Mesenchymal stem cell (in vitro differentiated cells and primary cell): ENCODE measurements around the gene LCN1.
A peak's percentile ranks its signal among the peaks of the same experiment; 100 is the strongest.
"Not testable (repeated sequence)": the region's sequence is repeated elsewhere in the genome, so short reads cannot be mapped to it uniquely, and the experiment has no call there.

ENCODE experiments used
- DNase-seq: peaks from one replicate; pipeline ENCODE4 v3.0.0-alpha.2; 2013
- H2AFZ ChIP-seq: one replicate; pipeline ENCODE4 v1.6.1; 2013; ENCODE audit warnings: low read depth, mild to moderate bottlenecking, control low read depth, inconsistent platforms, low read length, moderate library complexity
- H2AK5ac ChIP-seq: 2 replicates; pipeline ENCODE4 v1.6.1; 2013; ENCODE audit warnings: low read length, moderate library complexity, mild to moderate bottlenecking, inconsistent platforms; ENCODE audit not compliant: severe bottlenecking
- H2BK120ac ChIP-seq: one replicate; pipeline ENCODE4 v1.6.1; 2013; ENCODE audit warnings: low read depth, mild to moderate bottlenecking, inconsistent platforms, low read length, moderate library complexity
- H2BK12ac ChIP-seq, 2 experiments: one replicate each; pipeline ENCODE4 v1.6.1; 2013; ENCODE audit warnings: inconsistent platforms in 2 of 2, low read length in 2 of 2, mild to moderate bottlenecking in 2 of 2, moderate library complexity in 2 of 2, control low read depth in 1 of 2
- H2BK15ac ChIP-seq: one replicate; pipeline ENCODE4 v1.6.1; 2013; ENCODE audit warnings: mild to moderate bottlenecking, low read depth, inconsistent platforms; ENCODE audit not compliant: poor library complexity, severe bottlenecking
- H2BK5ac ChIP-seq: 2 replicates; pipeline ENCODE4 v1.6.1; 2013; ENCODE audit warnings: low read depth, mild to moderate bottlenecking, low read length, control low read depth, inconsistent platforms; ENCODE audit not compliant: poor library complexity, severe bottlenecking
- H3K14ac ChIP-seq, 2 experiments: one replicate each; pipeline ENCODE4 v1.6.1; 2013; ENCODE audit warnings: inconsistent platforms in 2 of 2, low read length in 2 of 2, control low read depth in 1 of 2, mild to moderate bottlenecking in 1 of 2, moderate library complexity in 1 of 2
- H3K18ac ChIP-seq, 2 experiments: one replicate each; pipeline ENCODE4 v1.6.1; 2013; ENCODE audit warnings: inconsistent platforms in 2 of 2, low read length in 2 of 2, control low read depth in 1 of 2, low read depth in 1 of 2, mild to moderate bottlenecking in 1 of 2
- H3K23ac ChIP-seq, 2 experiments: one replicate each; pipeline ENCODE4 v1.6.1; 2013; ENCODE audit warnings: inconsistent platforms in 2 of 2, low read length in 2 of 2, mild to moderate bottlenecking in 2 of 2, moderate library complexity in 2 of 2, control low read depth in 1 of 2
- H3K27ac ChIP-seq: 2 replicates; pipeline ENCODE4 v1.5.1; 2013; ENCODE audit warnings: mild to moderate bottlenecking, moderate library complexity, low read length, control low read depth, inconsistent platforms; ENCODE audit not compliant: poor library complexity, severe bottlenecking
- H3K27me3 ChIP-seq, 2 experiments: 2 replicates each; pipeline versions ENCODE4 v1.6.1 to v1.7.0; 2013; ENCODE audit warnings: low read length in 2 of 2, mild to moderate bottlenecking in 2 of 2, moderate library complexity in 2 of 2, control low read depth in 1 of 2, inconsistent platforms in 1 of 2; ENCODE audit not compliant: control insufficient read depth in 1 of 2, insufficient read depth in 1 of 2
- H3K36me3 ChIP-seq, 2 experiments: 2 replicates each; pipeline versions ENCODE4 v1.6.1 to v1.7.0; 2013; ENCODE audit warnings: low read length in 2 of 2, control low read depth in 1 of 2, inconsistent platforms in 1 of 2, low read depth in 1 of 2, mild to moderate bottlenecking in 1 of 2; ENCODE audit not compliant: insufficient read depth in 2 of 2, control insufficient read depth in 1 of 2
- H3K4ac ChIP-seq, 2 experiments: one replicate each; pipeline ENCODE4 v1.6.1; 2013; ENCODE audit warnings: inconsistent platforms in 2 of 2, low read length in 2 of 2, mild to moderate bottlenecking in 2 of 2, moderate library complexity in 2 of 2, control low read depth in 1 of 2, low read depth in 1 of 2
- H3K4me1 ChIP-seq: 2 replicates; pipeline ENCODE4 v1.6.1; 2013; ENCODE audit warnings: low read depth, low read length, control low read depth; ENCODE audit not compliant: control insufficient read depth, insufficient read depth
- H3K4me2 ChIP-seq: 2 replicates; pipeline ENCODE4 v1.6.1; 2013; ENCODE audit warnings: low read length, mild to moderate bottlenecking, inconsistent platforms; ENCODE audit not compliant: poor library complexity, severe bottlenecking
- H3K4me3 ChIP-seq, 2 experiments: 2 replicates each; pipeline versions ENCODE4 v1.5.1 to v1.7.0; 2013; ENCODE audit warnings: low read length in 2 of 2, mild to moderate bottlenecking in 2 of 2, control low read depth in 1 of 2, low read depth in 1 of 2; ENCODE audit not compliant: insufficient read depth in 1 of 2
- H3K79me1 ChIP-seq: replicated peaks from 2 replicates; pipeline ENCODE4 v1.6.1; 2013; ENCODE audit warnings: mild to moderate bottlenecking, control low read depth, low read length, inconsistent platforms; ENCODE audit not compliant: poor library complexity, severe bottlenecking
- H3K9ac ChIP-seq: 2 replicates; pipeline ENCODE4 v1.7.0; 2013; ENCODE audit warnings: mild to moderate bottlenecking, low read length, moderate library complexity
- H3K9me3 ChIP-seq: 2 replicates; pipeline ENCODE4 v1.7.0; 2013; ENCODE audit warnings: mild to moderate bottlenecking, low read length; ENCODE audit not compliant: control insufficient read depth
- H4K8ac ChIP-seq: one replicate; pipeline ENCODE4 v1.6.1; 2013; ENCODE audit warnings: inconsistent platforms, mild to moderate bottlenecking, low read length, moderate library complexity
- H4K91ac ChIP-seq: one replicate; pipeline ENCODE4 v1.6.1; 2013; ENCODE audit warnings: mild to moderate bottlenecking, low read length, inconsistent platforms
- WGBS: methylation state at CpG from one replicate; pipeline ENCODE4 v1.1.7; 2013; ENCODE audit warnings: mixed read lengths; 5-methylcytosine and 5-hydroxymethylcytosine counted together

LCN1 gene

GRCh38 chr9:135526089-135526729 is 5.0 kb downstream of the LCN1 start:
- H4K91ac ChIP-seq, result no peak overlapping the region

GRCh38 chr9:135526730-135527571 is 5.7 kb downstream of the LCN1 start:
- Histone ChIP-seq H3K4me2 (no peak overlapping the region), H3K27ac (no peak overlapping the region), H2BK12ac (no peak overlapping the region), H3K4me3 (no peak overlapping the region), H3K18ac (no peak overlapping the region), H3K79me1 (no peaks in the 10 kb centered on the region), H3K36me3 (no peaks in the 10 kb centered on the region), H2BK120ac (no peak overlapping the region), H3K27me3 (peaks cover 5 to 53% of the 10 kb centered on the region in 2 experiments), H4K91ac (no peak overlapping the region), H3K4me1 (peaks cover 11% of the 10 kb centered on the region), H3K9me3 (no peaks in the 10 kb centered on the region), H3K9ac (no peak overlapping the region), H3K4ac (no peak overlapping the region), H3K14ac (peak overlapping the region in 1 of 2 experiments; percentile 64), H2BK15ac (no peak overlapping the region), H2AFZ (no peak overlapping the region), H3K23ac (no peak overlapping the region), H2BK5ac (no peak overlapping the region), H4K8ac (no peak overlapping the region), H2AK5ac (no peak overlapping the region)
- no peak for DNase-seq
- WGBS, result 82% methylated on average over 30 of the region's 30 CpGs

More at GRCh38 chr9:135526089-135526729, 5.0 kb downstream of the LCN1 start:
- H3K9me3 ChIP-seq, result no peaks in the 10 kb centered on the region
- no peak overlapping the region for H3K23ac ChIP-seq
- H3K79me1 ChIP-seq, result no peaks in the 10 kb centered on the region
- no peak overlapping the region for H2BK12ac ChIP-seq
- no peak overlapping the region for H4K8ac ChIP-seq
- H3K4me2 ChIP-seq, result no peak overlapping the region
- H3K27me3 ChIP-seq, result peaks cover 8 to 54% of the 10 kb centered on the region in 2 experiments
- no peak overlapping the region for H3K4me3 ChIP-seq
- peaks cover 11% of the 10 kb centered on the region for H3K4me1 ChIP-seq
- H3K27ac ChIP-seq, result no peak overlapping the region
- no peak overlapping the region for H2AK5ac ChIP-seq
- no peak overlapping the region for H2AFZ ChIP-seq
- H2BK120ac ChIP-seq, result no peak overlapping the region
- 86% methylated on average over 7 of the region's 11 CpGs for WGBS
- H2BK15ac ChIP-seq, result no peak overlapping the region
- H2BK5ac ChIP-seq, result no peak overlapping the region
- no peak overlapping the region for H3K14ac ChIP-seq
- H3K36me3 ChIP-seq, result no peaks in the 10 kb centered on the region
- no peak overlapping the region for H3K4ac ChIP-seq
- H3K9ac ChIP-seq, result no peak overlapping the region
- H3K18ac ChIP-seq, result no peak overlapping the region
- DNase-seq, result no peak

- H3K4me2 ChIP-seq, H3K4ac ChIP-seq, H2BK15ac ChIP-seq, H2AK5ac ChIP-seq, H4K8ac ChIP-seq, H3K23ac ChIP-seq, DNase-seq, H2BK12ac ChIP-seq, H3K18ac ChIP-seq, H3K9ac ChIP-seq, H3K27ac ChIP-seq, H3K14ac ChIP-seq, H2BK5ac ChIP-seq, H3K36me3 ChIP-seq, H3K79me1 ChIP-seq, H2AFZ ChIP-seq, H2BK120ac ChIP-seq, H3K9me3 ChIP-seq, H4K91ac ChIP-seq, H3K4me3 ChIP-seq, H3K4me1 ChIP-seq: not testable (repeated sequence)
- peaks cover 5 to 54% of the 10 kb centered on the region in 2 experiments for H3K27me3 ChIP-seq
- WGBS, result 98% methylated on average over 8 of the region's 10 CpGs
Observed at GRCh38 chr9:135528842-135529435, 7.7 kb downstream of the LCN1 start.

- Histone ChIP-seq H3K4me3 (no peak overlapping the region), H3K18ac (no peak overlapping the region), H3K23ac (no peak overlapping the region), H2AFZ (no peak overlapping the region), H3K36me3 (no peaks in the 10 kb centered on the region), H3K9me3 (no peaks in the 10 kb centered on the region), H2BK12ac (no peak overlapping the region), H2BK15ac (no peak overlapping the region), H3K27me3 (peaks cover 3 to 51% of the 10 kb centered on the region in 2 experiments), H2AK5ac (no peak overlapping the region), H4K8ac (no peak overlapping the region), H3K4me1 (peaks cover 3% of the 10 kb centered on the region), H3K4ac (no peak overlapping the region), H3K9ac (no peak overlapping the region), H3K79me1 (no peaks in the 10 kb centered on the region), H4K91ac (no peak overlapping the region), H3K14ac (no peak overlapping the region), H3K27ac (no peak overlapping the region), H2BK120ac (no peak overlapping the region), H3K4me2 (no peak overlapping the region), H2BK5ac (no peak overlapping the region)
- DNase-seq, result no peak
- WGBS, result 72% methylated on average over 5 of the region's 5 CpGs
Observed at GRCh38 chr9:135530146-135530545, 8.9 kb downstream of the LCN1 start.
